K562 (cell line): ENCODE measurements around the gene TEAD3. TPM values are rescaled to one million over a fixed set of nuclear protein-coding genes. Genes with fewer than 3 reads are reported as not detected.

Source experiments
- CCAR2 ChIP-seq: fragments of 200-400 bp; formaldehyde crosslinking; IDR thresholded peaks from 2 replicates; pipeline ENCODE4 v1.6.1; 2017; ENCODE audit warnings: mild to moderate bottlenecking, low read depth, low read length
- MGA ChIP-seq: fragments of 450-650 bp; IDR thresholded peaks from 2 replicates; pipeline ENCODE4 v1.6.1; 2016; ENCODE audit warnings: mild to moderate bottlenecking, moderate library complexity
- RUNX1 ChIP-seq: sonication (generic); IDR thresholded peaks from 2 replicates; pipeline ENCODE4 v1.6.1; 2016; ENCODE audit warnings: antibody characterized with exemption, low read depth
- SIN3A ChIP-seq, 2 experiments: fragments of 150-350 bp in 1 of 2; IDR thresholded peaks; 2 replicates each; pipeline ENCODE4 v1.6.1; 2011 to 2016; ENCODE audit warnings: borderline replicate concordance in 2 of 2, low read depth in 2 of 2, low read length in 2 of 2, mild to moderate bottlenecking in 2 of 2, moderate library complexity in 2 of 2; ENCODE audit not compliant: control insufficient read depth in 1 of 2
- ZNF263 ChIP-seq: sonication (generic); formaldehyde crosslinking; IDR thresholded peaks from 2 replicates; pipeline ENCODE4 v1.8.0; 2022; ENCODE audit warnings: mild to moderate bottlenecking, missing genetic modification reagents, borderline replicate concordance
- polyA plus RNA-seq, 8 experiments: library from polyadenylated mRNA; depleted of rRNA in 4 of 8; stranded (reverse) in 5 of 8; unstranded in 3 of 8; fragments of >200 nt; fragmentation: Nextera tagmentation in 2 of 8; fragmentation: Illumina TruSeq in 1 of 8; extraction: Ambion mirVana in 2 of 8; extraction: Trizol in 1 of 8; gene quantifications; 2 replicates each; pipeline versions ENCODE4 v1.2.1 to v1.2.3, GENCODE V29; 2011 to 2014; ENCODE audit warnings: inconsistent platforms in 1 of 8, missing spikeins in 1 of 8
- total RNA-seq, 7 experiments: library from RNA; depleted of rRNA in 6 of 7; stranded (reverse); fragments of >200 nt in 6 of 7; fragmentation: Illumina TruSeq in 2 of 7; extraction: Trizol in 2 of 7; gene quantifications; 2 replicates each; pipeline versions ENCODE4 v1.2.1 to v1.2.3, GENCODE V29; 2011 to 2021; ENCODE audit warnings: low replicate concordance in 1 of 7

TEAD3 gene
- total and polyA plus RNA-seq, 9 of the 15 experiments (the other 6 are each of a cell fraction or from before 2014, with no cell fraction given) = 0.63 to 13.2 (median 3.3) TPM

- TF ChIP-seq MGA (0 out of 2 replicates have a peak, but pooled peaks have one; percentile 8), SIN3A (IDR thresholded peaks at IDR 0.05; ENCODE audit: borderline replicate concordance in 2 of 2, control insufficient read depth in 1 of 2, low read depth in 2 of 2, low read length in 2 of 2) (peak in 1 of 2 experiments; percentile 20; a peak in 1 of 4 replicates), RUNX1 (no peak), ZNF263 (CRISPR knock-in tag) (peak; percentile 62; the same call in 1 of the 2 replicates), CCAR2 (no peak)
- TF ChIP-seq, all 486 proteins: peak for 59
Measured at GRCh38 chr6:35469751-35470662, 26.9 kb downstream of the TEAD3 start (continued).
